ENCODE results near the gene EPB41L4A.

Gene EPB41L4A

GRCh38 chr5:112217843-112218579 is 201.1 kb downstream of the EPB41L4A start:
- DNase-seq (ENCODE audit: low read depth in 1 of 2, low spot score in 1 of 2): no peak
- TF ChIP-seq, protein P1, sequence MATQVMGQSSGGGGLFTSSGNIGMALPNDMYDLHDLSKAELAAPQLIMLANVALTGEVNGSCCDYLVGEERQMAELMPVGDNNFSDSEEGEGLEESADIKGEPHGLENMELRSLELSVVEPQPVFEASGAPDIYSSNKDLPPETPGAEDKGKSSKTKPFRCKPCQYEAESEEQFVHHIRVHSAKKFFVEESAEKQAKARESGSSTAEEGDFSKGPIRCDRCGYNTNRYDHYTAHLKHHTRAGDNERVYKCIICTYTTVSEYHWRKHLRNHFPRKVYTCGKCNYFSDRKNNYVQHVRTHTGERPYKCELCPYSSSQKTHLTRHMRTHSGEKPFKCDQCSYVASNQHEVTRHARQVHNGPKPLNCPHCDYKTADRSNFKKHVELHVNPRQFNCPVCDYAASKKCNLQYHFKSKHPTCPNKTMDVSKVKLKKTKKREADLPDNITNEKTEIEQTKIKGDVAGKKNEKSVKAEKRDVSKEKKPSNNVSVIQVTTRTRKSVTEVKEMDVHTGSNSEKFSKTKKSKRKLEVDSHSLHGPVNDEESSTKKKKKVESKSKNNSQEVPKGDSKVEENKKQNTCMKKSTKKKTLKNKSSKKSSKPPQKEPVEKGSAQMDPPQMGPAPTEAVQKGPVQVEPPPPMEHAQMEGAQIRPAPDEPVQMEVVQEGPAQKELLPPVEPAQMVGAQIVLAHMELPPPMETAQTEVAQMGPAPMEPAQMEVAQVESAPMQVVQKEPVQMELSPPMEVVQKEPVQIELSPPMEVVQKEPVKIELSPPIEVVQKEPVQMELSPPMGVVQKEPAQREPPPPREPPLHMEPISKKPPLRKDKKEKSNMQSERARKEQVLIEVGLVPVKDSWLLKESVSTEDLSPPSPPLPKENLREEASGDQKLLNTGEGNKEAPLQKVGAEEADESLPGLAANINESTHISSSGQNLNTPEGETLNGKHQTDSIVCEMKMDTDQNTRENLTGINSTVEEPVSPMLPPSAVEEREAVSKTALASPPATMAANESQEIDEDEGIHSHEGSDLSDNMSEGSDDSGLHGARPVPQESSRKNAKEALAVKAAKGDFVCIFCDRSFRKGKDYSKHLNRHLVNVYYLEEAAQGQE (IDR thresholded peaks at IDR 0.05; ENCODE audit: insufficient replicate concordance, low read depth): no peak
- TF ChIP-seq GABPA (IDR thresholded peaks at IDR 0.05; ENCODE audit: low read depth) (no peak), SPI1 (IDR thresholded peaks at IDR 0.05; ENCODE audit: borderline replicate concordance, low read depth) (no peak), CTCF (IDR thresholded peaks at IDR 0.05; ENCODE audit: insufficient read depth, low read length) (no peak), POLR2AphosphoS5 (IDR thresholded peaks at IDR 0.05; ENCODE audit: low read depth) (no peak)
- H3K27ac ChIP-seq (replicated peaks): no peak overlapping the region

GRCh38 chr5:112216140-112216539 is 202.9 kb downstream of the EPB41L4A start:
- TF ChIP-seq POLR2AphosphoS5 (IDR thresholded peaks at IDR 0.05; ENCODE audit: low read depth) (no peak), CTCF (IDR thresholded peaks at IDR 0.05; ENCODE audit: insufficient read depth, low read length) (no peak), SPI1 (IDR thresholded peaks at IDR 0.05; ENCODE audit: borderline replicate concordance, low read depth) (no peak), GABPA (IDR thresholded peaks at IDR 0.05; ENCODE audit: low read depth) (no peak)
- TF ChIP-seq, protein P1 (IDR thresholded peaks at IDR 0.05; ENCODE audit: insufficient replicate concordance, low read depth): no peak
- Histone ChIP-seq H3K27ac (replicated peaks) (no peak overlapping the region), H3K4me3 (replicated peaks; ENCODE audit: insufficient read depth, low read length) (no peak overlapping the region), H3K27me3 (ENCODE audit: insufficient read depth, poor library complexity, severe bottlenecking) (no peaks in the 10 kb centered on the region)
- DNase-seq (ENCODE audit: low read depth in 1 of 2, low spot score in 1 of 2): no peak

More at GRCh38 chr5:112217843-112218579, 201.1 kb downstream of the EPB41L4A start:
- no peaks in the 10 kb centered on the region for H3K27me3 ChIP-seq (ENCODE audit: insufficient read depth, poor library complexity, severe bottlenecking)
- no peak overlapping the region for H3K4me3 ChIP-seq (replicated peaks; ENCODE audit: insufficient read depth, low read length)

GRCh38 chr5:112210430-112211005 is 208.6 kb downstream of the EPB41L4A start:
- TF ChIP-seq, protein P1 (IDR thresholded peaks at IDR 0.05; ENCODE audit: insufficient replicate concordance, low read depth): no peak
- TF ChIP-seq CTCF (IDR thresholded peaks at IDR 0.05; ENCODE audit: insufficient read depth, low read length) (no peak), GABPA (IDR thresholded peaks at IDR 0.05; ENCODE audit: low read depth) (no peak), POLR2AphosphoS5 (IDR thresholded peaks at IDR 0.05; ENCODE audit: low read depth) (no peak), SPI1 (IDR thresholded peaks at IDR 0.05; ENCODE audit: borderline replicate concordance, low read depth) (no peak)
- H3K27ac ChIP-seq (replicated peaks): no peak overlapping the region
- DNase-seq (ENCODE audit: low read depth in 1 of 2, low spot score in 1 of 2): no peak
- no peaks in the 10 kb centered on the region for H3K27me3 ChIP-seq (ENCODE audit: insufficient read depth, poor library complexity, severe bottlenecking)
- no peak overlapping the region for H3K4me3 ChIP-seq (replicated peaks; ENCODE audit: insufficient read depth, low read length)

Measured in HL-60 (cell line).